IMR-90 (cell line): ENCODE measurements around the gene ATP1B2. TPM values are rescaled to one million over a fixed set of nuclear protein-coding genes. Genes with fewer than 3 reads are reported as not detected.

Experiments used
- ATAC-seq: fragments of 200-7000 bp; cut with Tn5 transposase; 2 replicates; pipeline ENCODE4 v1.9.1; 2020; ENCODE audit warnings: low read depth, mild to moderate bottlenecking, moderate library complexity
- BruUV-seq: library from RNA; stranded (reverse); fragments of 400-500 nt; replicated peaks from 2 replicates; lab custom pipeline; 2021; lab: Mats Ljungman, UMichigan
- CTCF ChIA-PET: fragments of 300-600 bp; formaldehyde crosslinking; extraction: SDS; loops from one replicate; lab custom pipeline; 2021; ENCODE audit warnings: antibody characterized with exemption; lab: Yijun Ruan, JAX
- POLR2A ChIA-PET: fragments of 300-600 bp; sonication (Branson Sonifier 250); formaldehyde crosslinking; loops from one replicate; lab custom pipeline; 2022; ENCODE audit warnings: antibody characterized with exemption; ENCODE audit not compliant: unreplicated experiment; lab: Charles Lee
- DNase-seq: peaks from one replicate; pipeline ENCODE4 v3.0.0; 2013
- H2AFZ ChIP-seq: replicated peaks from 2 replicates; pipeline ENCODE3; 2013; ENCODE audit warnings: low read length, mild to moderate bottlenecking; ENCODE audit not compliant: poor library complexity
- H2AK5ac ChIP-seq: 2 replicates; pipeline ENCODE4 v1.6.1; 2013; ENCODE audit warnings: low read depth, low read length, inconsistent platforms
- H2AK9ac ChIP-seq: replicated peaks from 2 replicates; pipeline ENCODE3; 2013; ENCODE audit warnings: mild to moderate bottlenecking, low read depth, low read length, moderate library complexity; ENCODE audit not compliant: poor library complexity
- H2BK120ac ChIP-seq: 2 replicates; pipeline ENCODE4 v1.6.1; 2013; ENCODE audit warnings: low read depth, low read length, inconsistent platforms
- H2BK15ac ChIP-seq: 3 replicates; pipeline ENCODE4 v1.6.1; 2013; ENCODE audit warnings: low read depth, low read length, inconsistent platforms
- H2BK20ac ChIP-seq: 2 replicates; pipeline ENCODE4 v1.6.1; 2013; ENCODE audit warnings: low read depth, mild to moderate bottlenecking, inconsistent platforms, low read length, moderate library complexity
- H2BK5ac ChIP-seq: 2 replicates; pipeline ENCODE4 v1.6.1; 2013; ENCODE audit warnings: mild to moderate bottlenecking, low read depth, low read length, inconsistent platforms; ENCODE audit not compliant: poor library complexity, severe bottlenecking
- H3K14ac ChIP-seq: replicated peaks from 2 replicates; pipeline ENCODE4 v1.6.1; 2013; ENCODE audit warnings: low read depth, low read length, inconsistent platforms
- H3K18ac ChIP-seq: 2 replicates; pipeline ENCODE4 v1.6.1; 2013; ENCODE audit warnings: low read depth, low read length, control low read depth
- H3K23ac ChIP-seq: 2 replicates; pipeline ENCODE4 v1.6.1; 2013; ENCODE audit warnings: low read depth, low read length, inconsistent platforms
- H3K27ac ChIP-seq: 2 replicates; pipeline ENCODE4 v1.5.1; 2013; ENCODE audit warnings: mild to moderate bottlenecking, control low read depth, low read length; ENCODE audit not compliant: insufficient read depth
- H3K27me3 ChIP-seq: 2 replicates; pipeline ENCODE4 v1.6.1; 2013; ENCODE audit warnings: low read length; ENCODE audit not compliant: control insufficient read depth, insufficient read depth
- H3K36me3 ChIP-seq: 2 replicates; pipeline ENCODE4 v1.6.1; 2013; ENCODE audit warnings: low read length, mixed read lengths; ENCODE audit not compliant: control insufficient read depth, insufficient read depth
- H3K4ac ChIP-seq: 2 replicates; pipeline ENCODE4 v1.6.1; 2013; ENCODE audit warnings: low read depth, low read length, inconsistent platforms
- H3K4me1 ChIP-seq: 2 replicates; pipeline ENCODE4 v1.6.1; 2013; ENCODE audit warnings: low read length, mixed read lengths; ENCODE audit not compliant: control insufficient read depth, insufficient read depth
- H3K4me2 ChIP-seq: 2 replicates; pipeline ENCODE4 v1.6.1; 2013; ENCODE audit warnings: low read depth, mild to moderate bottlenecking, control low read depth, low read length, moderate library complexity
- H3K4me3 ChIP-seq: 2 replicates; pipeline ENCODE4 v1.5.1; 2013; ENCODE audit warnings: low read depth, mild to moderate bottlenecking, control low read depth, low read length, moderate library complexity; ENCODE audit not compliant: insufficient read depth
- H3K56ac ChIP-seq: 2 replicates; pipeline ENCODE4 v1.6.1; 2013; ENCODE audit warnings: low read length, inconsistent platforms; ENCODE audit not compliant: insufficient read depth; ENCODE audit errors: extremely low read depth
- H3K79me1 ChIP-seq, 2 experiments: 2 replicates each; pipeline ENCODE4 v1.6.1; 2013; ENCODE audit warnings: low read length in 2 of 2, inconsistent platforms in 1 of 2, low read depth in 1 of 2
- H3K9ac ChIP-seq: 2 replicates; pipeline ENCODE4 v1.6.1; 2013; ENCODE audit warnings: low read depth, low read length, control low read depth
- H3K9me1 ChIP-seq: 2 replicates; pipeline ENCODE4 v1.6.1; 2013; ENCODE audit warnings: low read length, inconsistent platforms; ENCODE audit not compliant: insufficient read depth
- H3K9me3 ChIP-seq: 2 replicates; pipeline ENCODE4 v1.6.1; 2013; ENCODE audit warnings: low read length; ENCODE audit not compliant: control insufficient read depth, insufficient read depth
- H4K20me1 ChIP-seq: 2 replicates; pipeline ENCODE4 v1.6.1; 2013; ENCODE audit warnings: low read length, inconsistent platforms; ENCODE audit not compliant: insufficient read depth
- H4K5ac ChIP-seq: 2 replicates; pipeline ENCODE4 v1.6.1; 2013; ENCODE audit warnings: mild to moderate bottlenecking, low read depth, low read length, control low read depth
- H4K8ac ChIP-seq, 2 experiments: 2 replicates each; pipeline ENCODE4 v1.6.1; 2013; ENCODE audit warnings: low read depth in 2 of 2, low read length in 2 of 2, control low read depth in 1 of 2, inconsistent platforms in 1 of 2
- H4K91ac ChIP-seq: 2 replicates; pipeline ENCODE4 v1.6.1; 2013; ENCODE audit warnings: low read depth, low read length, inconsistent platforms; ENCODE audit not compliant: insufficient read depth
- BHLHE40 ChIP-seq: fragments of 150-350 bp; IDR thresholded peaks from 2 replicates; pipeline ENCODE4 v1.6.1; 2016; ENCODE audit warnings: mild to moderate bottlenecking, low read depth, low read length
- CEBPB ChIP-seq: IDR thresholded peaks from 2 replicates; pipeline ENCODE4 v1.6.1; 2012; ENCODE audit warnings: low read depth, low read length, improper control_type of control experiment
- CHD1 ChIP-seq: IDR thresholded peaks from 2 replicates; pipeline ENCODE4 v1.6.1; 2012; ENCODE audit warnings: low read depth, low read length, improper control_type of control experiment
- ELK1 ChIP-seq: fragments of 150-350 bp; IDR thresholded peaks from 2 replicates; pipeline ENCODE4 v1.6.1; 2016; ENCODE audit warnings: low read depth, mild to moderate bottlenecking, low read length, moderate library complexity, borderline replicate concordance
- FOS ChIP-seq: fragments of 150-350 bp; IDR thresholded peaks from 2 replicates; pipeline ENCODE4 v1.6.1; 2016; ENCODE audit warnings: low read depth, low read length
- MAFK ChIP-seq: IDR thresholded peaks from 2 replicates; pipeline ENCODE4 v1.6.1; 2012; ENCODE audit warnings: low read depth, low read length, improper control_type of control experiment
- MAZ ChIP-seq: IDR thresholded peaks from 2 replicates; pipeline ENCODE4 v1.6.1; 2012; ENCODE audit warnings: low read depth, mild to moderate bottlenecking, low read length, improper control_type of control experiment, moderate library complexity, borderline replicate concordance
- MXI1 ChIP-seq: IDR thresholded peaks from 2 replicates; pipeline ENCODE4 v1.6.1; 2012; ENCODE audit warnings: low read depth, mild to moderate bottlenecking, low read length, moderate library complexity, borderline replicate concordance
- POLR2A ChIP-seq: IDR thresholded peaks from 2 replicates; pipeline ENCODE4 v1.6.1; 2012; ENCODE audit warnings: mild to moderate bottlenecking, low read depth, low read length
- RAD21 ChIP-seq: IDR thresholded peaks from 2 replicates; pipeline ENCODE4 v1.6.1; 2012; ENCODE audit warnings: low read length, improper control_type of control experiment
- RCOR1 ChIP-seq: IDR thresholded peaks from 2 replicates; pipeline ENCODE4 v1.6.1; 2012; ENCODE audit warnings: mild to moderate bottlenecking, low read length, improper control_type of control experiment; ENCODE audit not compliant: insufficient replicate concordance
- RFX5 ChIP-seq: IDR thresholded peaks from 2 replicates; pipeline ENCODE4 v1.8.0; 2012; ENCODE audit warnings: low read depth, mild to moderate bottlenecking, low read length, moderate library complexity
- SMC3 ChIP-seq: fragments of 150-350 bp; IDR thresholded peaks from 2 replicates; pipeline ENCODE4 v1.6.1; 2016; ENCODE audit warnings: low read depth, mild to moderate bottlenecking, antibody characterized with exemption, low read length, moderate library complexity
- WGBS, 2 experiments: methylation state at CpG; one replicate each; pipeline versions ENCODE4 v1.1.5 to v1.1.7; 2013; ENCODE audit warnings: missing lambda C conversion rate in 2 of 2; ENCODE audit not compliant: insufficient read length in 1 of 2; ENCODE audit errors: extremely low coverage in 2 of 2; 5-methylcytosine and 5-hydroxymethylcytosine counted together
- dilution Hi-C: fragments of 300-500 bp; cut with HindIII; formaldehyde crosslinking; loops from one replicate; pipeline ENCODE4 v1.14.3; 2018; ENCODE audit warnings: low sequenced_read_pairs; ENCODE audit not compliant: unreplicated experiment
- in situ Hi-C: fragments of 300-500 bp; cut with MboI; formaldehyde crosslinking; loops from 3 replicates; pipeline ENCODE4 v1.14.3; 2019; ENCODE audit warnings: low sequenced_read_pairs, inconsistent platforms, mixed read lengths
- intact Hi-C: fragments of 100-400 bp; cut with micrococcal nuclease; formaldehyde crosslinking; loops from 2 replicates; pipeline ENCODE4 v1.10.0; 2022
- polyA plus RNA-seq, 3 experiments: library from polyadenylated mRNA; depleted of rRNA; stranded (reverse); fragments of >200 nt; gene quantifications; 2 replicates each; pipeline ENCODE4 v1.2.3, GENCODE V29; 2012; ENCODE audit warnings: low replicate concordance in 1 of 3
- total RNA-seq: library from RNA; depleted of rRNA; stranded (reverse); fragments of >200 nt; gene quantifications from 2 replicates; pipeline ENCODE4 v1.2.3, GENCODE V29; 2012
- TF ChIP-seq, protein P1 (sequence below): conservative IDR thresholded peaks from 2 replicates; pipeline ENCODE4 v1.5.1; 2012; ENCODE audit warnings: mild to moderate bottlenecking, low read depth, low read length, improper control_type of control experiment

ATP1B2 gene
- total and polyA plus RNA-seq, 2 of the 4 experiments (the other 2 are of a cell fraction): 0.02 TPM; not detected in 1

DNA sequence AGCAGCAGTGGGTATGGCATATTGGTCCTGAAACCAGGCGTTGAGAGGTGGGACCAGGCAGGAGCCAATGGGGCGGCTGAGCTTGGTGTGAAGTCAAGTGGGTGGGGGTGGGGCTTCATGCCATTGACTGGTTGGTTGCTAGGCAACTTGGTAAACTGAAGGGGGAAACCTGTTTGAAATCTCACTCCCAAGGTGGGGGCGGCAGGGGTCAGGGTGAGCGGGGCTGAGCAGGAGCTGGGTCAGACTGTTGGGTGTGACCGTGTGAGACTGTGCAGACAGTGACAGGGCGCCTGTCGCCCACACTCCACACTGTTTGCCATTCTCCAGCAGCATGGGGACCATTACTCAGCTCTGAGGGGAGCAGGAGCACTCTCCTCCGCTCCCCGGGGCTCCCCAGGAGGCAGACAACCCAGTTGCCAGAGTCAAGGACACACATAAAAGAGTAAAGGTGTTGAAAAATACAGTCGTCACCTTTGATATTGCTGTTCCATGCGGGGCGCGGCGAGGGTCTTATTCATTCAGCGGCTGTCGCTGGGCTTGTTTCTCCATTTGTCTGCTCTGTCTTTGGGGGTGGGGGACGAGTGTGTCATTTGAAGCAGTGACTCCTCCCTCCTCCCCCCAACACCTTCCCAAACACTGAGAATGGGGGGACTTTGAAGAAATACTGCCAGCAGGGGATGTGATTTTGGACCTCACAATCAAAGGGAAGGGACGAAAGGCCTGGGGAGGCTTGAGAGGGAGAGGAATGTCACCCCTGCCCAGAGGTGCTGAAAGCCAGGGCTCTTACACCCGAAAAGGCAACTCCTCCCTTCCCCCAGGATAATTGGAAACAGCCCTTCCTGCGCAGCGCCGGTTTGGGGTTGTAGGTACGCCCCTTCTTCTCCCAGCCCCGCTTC is 53.1 kb downstream of the ATP1B2 start:
- POLR2A ChIA-PET: interaction anchor here (0.6 kb wide), 2 partner anchors 14 to 48 kb away, joined by 3 to 4 read pairs; no protein-coding TSS in a partner anchor
- Histone ChIP-seq H2BK120ac (no peak overlapping the region), H2AK9ac (peak overlapping the region; percentile 45), H3K56ac (no peak overlapping the region), H4K8ac (no peak overlapping the region), H2BK20ac (no peak overlapping the region), H2BK5ac (no peak overlapping the region), H3K9me3 (no peaks in the 10 kb centered on the region), H2AFZ (peak overlapping the region; percentile 38), H3K79me1 (no peaks in the 10 kb centered on the region), H4K20me1 (no peaks in the 10 kb centered on the region), H2AK5ac (no peak overlapping the region), H3K18ac (no peak overlapping the region), H3K14ac (no peak overlapping the region), H3K4me3 (no peak overlapping the region), H3K9me1 (no peaks in the 10 kb centered on the region), H3K36me3 (peaks cover 9% of the 10 kb centered on the region), H4K5ac (no peak overlapping the region), H2BK15ac (no peak overlapping the region), H4K91ac (no peak overlapping the region), H3K27me3 (peaks cover 41% of the 10 kb centered on the region), H3K23ac (no peak overlapping the region; the same call in 1 of the 2 replicates), H3K4me2 (no peak overlapping the region), H3K9ac (no peak overlapping the region), H3K4me1 (peaks cover 3% of the 10 kb centered on the region; the same call in 1 of the 2 replicates), H3K27ac (no peak overlapping the region), H3K4ac (no peak overlapping the region)
- no peak for DNase-seq
- intact Hi-C loops (no loop called here), dilution Hi-C loops (no loop called here), in situ Hi-C loops (no loop called here)
- CTCF ChIA-PET: interaction anchor here (0.6 to 2.3 kb wide), 2 partner anchors 9 to 16 kb away, joined by 3 to 7 read pairs; partner anchors contain the start of gene TP53
- BruUV-seq: no TSS peak
- ATAC-seq: no peak
- 21% methylated on average over 5 of the region's 24 CpGs; no CpG with 5 or more reads in 1 of the 2 experiments for WGBS, 2 experiments
- no peak for TF ChIP-seq FOS
- no peak for TF ChIP-seq POLR2A
- no peak for TF ChIP-seq CEBPB
- TF ChIP-seq MXI1: no peak
- no peak for TF ChIP-seq RFX5
- no peak for TF ChIP-seq ELK1
- TF ChIP-seq MAFK: no peak
- TF ChIP-seq SMC3: no peak
- no peak for TF ChIP-seq RAD21
- TF ChIP-seq CHD1: no peak
- no peak for TF ChIP-seq RCOR1
- TF ChIP-seq, protein P1, sequence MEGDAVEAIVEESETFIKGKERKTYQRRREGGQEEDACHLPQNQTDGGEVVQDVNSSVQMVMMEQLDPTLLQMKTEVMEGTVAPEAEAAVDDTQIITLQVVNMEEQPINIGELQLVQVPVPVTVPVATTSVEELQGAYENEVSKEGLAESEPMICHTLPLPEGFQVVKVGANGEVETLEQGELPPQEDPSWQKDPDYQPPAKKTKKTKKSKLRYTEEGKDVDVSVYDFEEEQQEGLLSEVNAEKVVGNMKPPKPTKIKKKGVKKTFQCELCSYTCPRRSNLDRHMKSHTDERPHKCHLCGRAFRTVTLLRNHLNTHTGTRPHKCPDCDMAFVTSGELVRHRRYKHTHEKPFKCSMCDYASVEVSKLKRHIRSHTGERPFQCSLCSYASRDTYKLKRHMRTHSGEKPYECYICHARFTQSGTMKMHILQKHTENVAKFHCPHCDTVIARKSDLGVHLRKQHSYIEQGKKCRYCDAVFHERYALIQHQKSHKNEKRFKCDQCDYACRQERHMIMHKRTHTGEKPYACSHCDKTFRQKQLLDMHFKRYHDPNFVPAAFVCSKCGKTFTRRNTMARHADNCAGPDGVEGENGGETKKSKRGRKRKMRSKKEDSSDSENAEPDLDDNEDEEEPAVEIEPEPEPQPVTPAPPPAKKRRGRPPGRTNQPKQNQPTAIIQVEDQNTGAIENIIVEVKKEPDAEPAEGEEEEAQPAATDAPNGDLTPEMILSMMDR: no peak
- TF ChIP-seq MAZ: no peak
- no peak for TF ChIP-seq BHLHE40
